Measurements from ENCODE around the gene TCHH. TPM values are rescaled to one million over a fixed set of nuclear protein-coding genes. Genes with fewer than 3 reads are reported as not detected.

The TCHH gene
- total and polyA plus RNA-seq, 9 donors = 0.04 to 0.12 (median 0.08) TPM; not detected in 1

GRCh38 chr1:152109231-152109997 is 5.8 kb downstream of the TCHH start:
- no peaks in the 10 kb centered on the region for H3K27me3 ChIP-seq
- intact Hi-C loops (cut with DNase I) = no loop called here
- TF ChIP-seq POLR2A (IDR thresholded peaks at IDR 0.05) = no peak
- no peak for TF ChIP-seq EP300 (IDR thresholded peaks at IDR 0.05)
- no peak for TF ChIP-seq CTCF (IDR thresholded peaks at IDR 0.05)
- DNase-seq = no peak
- WGBS, 3 donors = 6 to 17% (median 8%) methylated on average over 31 of the region's 31 CpGs
- peaks cover 2% of the 10 kb centered on the region for H3K4me1 ChIP-seq (ENCODE audit: insufficient read depth)
- H3K27ac ChIP-seq = no peak overlapping the region
- no peaks in the 10 kb centered on the region for H3K36me3 ChIP-seq
- H3K4me3 ChIP-seq = no peak overlapping the region
- H3K9me3 ChIP-seq = peaks cover 0 to 12% of the 10 kb centered on the region in 2 donors

DNA sequence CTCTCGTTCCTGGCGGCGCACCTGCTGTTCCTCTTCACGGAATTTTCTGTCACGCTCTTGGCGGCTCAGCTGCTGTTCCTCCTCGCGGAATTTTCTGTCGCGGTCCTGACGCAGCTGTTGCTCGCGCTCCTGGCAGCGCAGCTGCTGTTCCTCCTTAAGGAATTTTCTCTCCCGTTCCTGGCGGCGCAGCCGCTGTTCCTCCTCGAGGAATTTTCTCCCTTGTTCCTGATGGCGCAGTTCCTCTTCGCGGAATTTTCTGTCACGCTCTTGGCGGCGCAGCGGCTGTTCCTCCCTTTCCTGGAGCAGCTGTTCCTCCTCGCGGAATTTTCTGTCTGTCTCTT is 6.4 kb downstream of the TCHH start:
- no peak for DNase-seq
- no peak overlapping the region for H3K27ac ChIP-seq
- 15 to 23% (median 19%) methylated on average over 28 of the region's 28 CpGs for WGBS, 3 donors
- H3K9me3 ChIP-seq = peaks cover 0 to 12% of the 10 kb centered on the region in 2 donors
- no peaks in the 10 kb centered on the region for H3K27me3 ChIP-seq
- H3K36me3 ChIP-seq = no peaks in the 10 kb centered on the region
- H3K4me1 ChIP-seq (ENCODE audit: insufficient read depth) = peaks cover 2% of the 10 kb centered on the region
- TF ChIP-seq POLR2A (IDR thresholded peaks at IDR 0.05) (no peak), EP300 (IDR thresholded peaks at IDR 0.05) (no peak), CTCF (IDR thresholded peaks at IDR 0.05) (no peak)
- intact Hi-C loops (cut with DNase I) = no loop called here
- H3K4me3 ChIP-seq = no peak overlapping the region

GRCh38 chr1:152107984-152108881 is 7.0 kb downstream of the TCHH start:
- Histone ChIP-seq H3K9me3 (peaks cover 0 to 12% of the 10 kb centered on the region in 2 donors), H3K27ac (no peak overlapping the region), H3K4me1 (ENCODE audit: insufficient read depth) (peaks cover 2% of the 10 kb centered on the region), H3K27me3 (no peaks in the 10 kb centered on the region), H3K36me3 (no peaks in the 10 kb centered on the region), H3K4me3 (no peak overlapping the region)
- intact Hi-C loops (cut with DNase I) = no loop called here
- DNase-seq = no peak
- TF ChIP-seq POLR2A (IDR thresholded peaks at IDR 0.05) (no peak), EP300 (IDR thresholded peaks at IDR 0.05) (no peak), CTCF (IDR thresholded peaks at IDR 0.05) (no peak)
- WGBS, 3 donors = 9 to 19% (median 10%) methylated on average over 67 of the region's 67 CpGs

- DNase-seq = no peak
- no peak overlapping the region for H3K4me3 ChIP-seq
- H3K27me3 ChIP-seq = no peaks in the 10 kb centered on the region
- no peaks in the 10 kb centered on the region for H3K36me3 ChIP-seq
- H3K4me1 ChIP-seq (ENCODE audit: insufficient read depth) = no peaks in the 10 kb centered on the region
- intact Hi-C loops (cut with DNase I) = no loop called here
- TF ChIP-seq CTCF (IDR thresholded peaks at IDR 0.05) (no peak), POLR2A (IDR thresholded peaks at IDR 0.05) (no peak)
- H3K27ac ChIP-seq = no peak overlapping the region
- peaks cover 0 to 12% of the 10 kb centered on the region in 2 donors for H3K9me3 ChIP-seq
- 17 to 27% (median 22%) methylated on average over 41 of the region's 41 CpGs for WGBS, 3 donors
These were observed 7.9 kb downstream of the TCHH start for GRCh38 chr1:152107031-152107983.

Data from ovary (tissue), 9 donors.